Measurements from ENCODE around the gene MRPS10. TPM values are rescaled to one million over a fixed set of nuclear protein-coding genes. Genes with fewer than 3 reads are reported as not detected.
A peak's percentile ranks its signal among the peaks of the same experiment; 100 is the strongest.
"Not testable (repeated sequence)": the region's sequence is repeated elsewhere in the genome, so short reads cannot be mapped to it uniquely, and the experiment has no call there.

Gene MRPS10
- total RNA-seq, 1 experiment from 2014 or later = 123 TPM

DNA sequence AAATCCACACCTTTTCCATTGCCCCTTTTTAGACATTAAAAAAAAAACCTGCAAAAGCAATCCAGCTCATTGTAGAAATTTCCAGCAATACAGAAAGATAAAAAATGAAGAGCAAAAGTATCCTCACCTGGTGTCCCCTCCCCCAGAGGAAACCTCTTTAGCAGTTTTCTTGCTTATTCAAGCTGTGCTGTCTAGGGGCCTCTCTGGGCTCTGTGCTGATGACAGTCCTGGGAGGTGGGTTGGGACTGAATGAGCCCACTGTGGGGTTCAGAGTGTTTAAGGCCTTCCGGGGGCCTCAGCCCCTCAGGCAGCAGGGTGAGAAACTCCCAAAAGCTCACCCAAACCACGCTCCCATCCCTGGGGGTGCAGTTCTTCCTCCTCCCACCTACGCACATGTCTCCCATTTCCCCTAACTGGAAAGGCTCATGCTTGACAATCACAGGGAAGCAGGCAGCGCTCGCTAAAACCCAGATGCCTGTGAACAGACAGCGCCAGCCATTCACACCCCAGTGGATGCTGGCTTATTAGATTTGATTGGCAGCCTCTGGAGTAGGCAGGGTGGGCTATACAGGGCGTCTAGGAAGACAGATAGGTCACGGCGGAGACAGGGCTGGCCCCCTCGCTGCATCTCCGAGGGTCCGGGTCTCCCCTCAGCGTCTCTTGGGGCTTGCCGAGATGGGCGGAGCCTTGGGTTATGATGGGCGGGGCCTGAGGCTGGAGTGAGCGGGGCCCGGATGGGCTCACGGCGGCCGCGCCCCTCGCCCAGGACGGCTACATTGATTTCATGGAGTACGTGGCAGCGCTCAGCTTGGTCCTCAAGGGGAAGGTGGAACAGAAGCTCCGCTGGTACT lies 39.9 kb downstream of the MRPS10 start:
- DNase-seq (ENCODE audit: low read depth) = no peak

DNA sequence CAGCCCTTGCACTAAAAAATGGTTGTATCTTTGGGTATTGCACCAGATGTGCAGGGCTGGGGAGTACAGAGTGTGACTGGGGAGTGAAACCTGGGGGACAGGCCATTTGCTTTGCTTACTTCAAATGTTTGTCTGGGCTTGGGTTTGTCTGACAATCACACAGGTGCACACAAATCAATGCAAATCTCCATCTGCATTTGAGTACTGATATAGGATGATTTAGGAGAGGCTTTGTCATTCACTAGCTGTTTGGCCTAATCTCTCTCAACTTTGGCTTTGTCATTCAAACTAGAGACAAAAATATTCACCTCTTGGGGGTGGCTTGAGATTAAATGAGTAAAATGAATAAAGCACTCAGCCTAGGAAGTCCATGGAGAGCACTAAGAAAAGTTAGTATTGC lies 40.7 kb downstream of the MRPS10 start:
- DNase-seq (ENCODE audit: low read depth) = no peak

DNA sequence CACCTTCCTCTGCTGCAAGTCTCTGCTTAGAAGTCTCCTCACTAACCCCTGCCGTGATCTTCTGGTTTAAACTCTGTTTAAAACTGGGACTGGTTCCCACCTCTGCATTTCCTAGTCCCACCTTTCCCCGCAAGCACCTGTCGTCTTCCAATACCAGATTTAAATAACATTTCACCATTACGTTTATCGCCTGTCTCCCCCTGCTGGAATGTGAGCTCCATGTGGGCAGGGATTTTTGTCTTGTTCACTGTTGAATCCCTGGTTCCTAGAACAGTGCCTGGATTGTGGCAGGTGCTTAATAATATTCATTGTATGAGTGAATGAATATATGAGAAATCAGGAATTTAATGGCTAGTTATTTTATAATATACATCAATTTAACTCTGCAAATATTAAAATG lies 41.8 kb downstream of the MRPS10 start:
- no peak for DNase-seq (ENCODE audit: low read depth)

DNA sequence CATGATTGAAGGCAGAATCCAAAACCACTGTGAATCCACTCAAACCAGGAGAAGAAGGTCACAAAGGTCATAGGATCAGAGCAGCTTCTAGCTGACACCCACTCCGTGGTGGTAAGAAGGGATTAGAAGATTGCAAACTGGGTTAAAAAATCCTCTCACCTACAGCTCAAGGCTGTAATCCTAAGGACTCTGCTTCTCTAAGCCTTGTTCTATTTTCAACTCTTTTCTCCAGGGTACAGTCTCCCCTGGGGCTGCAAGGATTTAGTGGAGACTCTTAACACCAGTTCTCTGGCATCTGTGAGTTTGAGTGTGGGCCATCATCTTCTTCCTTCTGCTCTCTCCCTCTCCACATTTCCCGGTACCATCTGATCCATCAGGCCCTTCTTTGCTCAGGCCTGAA lies 44.6 kb downstream of the MRPS10 start, which contains the start of gene GUCA1A:
Gene GUCA1A (plus strand): TSS at position 264 of the 400 bp plus-strand sequence. CDS start 250 bp downstream, outside the sequence.
- DNase-seq (ENCODE audit: low read depth) = no peak

DNA sequence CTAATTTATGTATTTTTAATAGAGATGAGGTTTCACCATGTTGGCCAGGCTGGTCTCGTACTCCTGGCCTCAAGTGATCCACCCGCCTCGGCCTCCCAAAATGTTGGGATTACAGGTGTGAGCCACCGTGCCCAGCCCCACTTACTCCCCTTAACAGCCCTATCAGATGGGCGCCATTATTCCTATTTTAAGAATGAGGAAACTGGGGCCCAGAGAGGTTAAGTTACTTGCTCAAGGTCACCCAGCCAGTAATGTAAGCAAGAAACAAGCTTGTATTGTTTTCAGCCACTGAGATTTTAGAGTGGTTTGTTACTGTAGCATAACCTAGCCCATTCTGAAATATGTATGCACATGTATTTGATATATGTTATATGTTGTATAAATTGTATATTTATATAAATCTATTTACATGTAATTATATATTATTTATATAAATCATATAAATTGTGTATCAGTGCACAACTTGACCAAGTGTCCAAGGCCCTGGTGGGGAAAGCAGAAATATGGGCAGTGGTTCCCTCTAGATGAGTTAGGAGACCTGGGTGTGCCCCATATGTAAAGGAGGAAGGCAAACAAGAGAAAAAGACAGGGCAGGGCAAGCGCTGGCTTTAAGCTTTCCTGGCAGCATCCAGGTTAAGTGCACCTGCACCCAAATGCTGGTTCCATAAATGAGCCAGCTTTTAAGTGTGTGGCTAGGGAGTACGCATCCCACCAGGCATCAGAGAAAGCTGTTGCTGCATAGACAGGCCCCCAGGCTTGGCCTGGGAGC lies 45.7 kb downstream of the MRPS10 start:
- DNase-seq (ENCODE audit: low read depth) = no peak

DNA sequence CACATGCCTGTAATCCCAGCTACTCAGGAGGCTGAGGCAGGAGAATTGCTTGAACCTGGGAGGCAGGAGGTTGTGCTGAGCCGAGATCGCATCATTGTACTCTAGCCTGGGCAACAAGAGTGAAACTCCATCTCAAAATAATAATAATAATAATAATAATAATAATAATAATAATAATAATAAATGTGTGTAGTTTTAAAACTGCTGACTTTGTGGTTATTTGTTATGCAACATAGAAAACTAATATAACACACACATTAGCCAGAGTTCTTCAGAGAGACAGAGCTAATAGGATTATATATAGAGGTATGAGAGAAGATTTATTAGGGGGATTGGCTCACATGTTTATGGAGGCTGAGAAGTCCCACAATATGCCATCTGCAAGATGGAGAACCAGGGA lies 47.9 kb downstream of the MRPS10 start:
- DNase-seq (ENCODE audit: low read depth) = not testable (repeated sequence)

DNA sequence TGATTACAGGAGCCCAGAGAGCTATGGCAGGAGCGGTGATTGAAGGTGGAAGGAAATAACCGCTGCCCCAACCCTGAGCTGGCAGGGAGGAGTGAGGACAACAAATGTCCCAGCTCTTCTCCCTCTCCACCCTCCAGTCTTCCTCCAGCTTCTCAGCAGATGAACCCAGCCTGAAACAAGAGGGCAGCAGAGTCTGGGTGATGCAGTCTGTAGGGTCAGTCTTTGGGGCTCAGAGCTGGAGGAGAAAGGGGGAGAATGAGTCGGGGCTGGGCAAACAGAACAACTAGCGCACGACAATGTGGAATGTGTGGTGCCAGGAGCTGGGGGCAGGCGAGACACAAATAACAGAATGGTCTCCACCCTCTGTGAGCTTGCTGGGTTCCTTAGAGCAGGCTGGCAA lies 49.0 kb downstream of the MRPS10 start:
- peak; percentile 18 for DNase-seq (ENCODE audit: low read depth)

DNA sequence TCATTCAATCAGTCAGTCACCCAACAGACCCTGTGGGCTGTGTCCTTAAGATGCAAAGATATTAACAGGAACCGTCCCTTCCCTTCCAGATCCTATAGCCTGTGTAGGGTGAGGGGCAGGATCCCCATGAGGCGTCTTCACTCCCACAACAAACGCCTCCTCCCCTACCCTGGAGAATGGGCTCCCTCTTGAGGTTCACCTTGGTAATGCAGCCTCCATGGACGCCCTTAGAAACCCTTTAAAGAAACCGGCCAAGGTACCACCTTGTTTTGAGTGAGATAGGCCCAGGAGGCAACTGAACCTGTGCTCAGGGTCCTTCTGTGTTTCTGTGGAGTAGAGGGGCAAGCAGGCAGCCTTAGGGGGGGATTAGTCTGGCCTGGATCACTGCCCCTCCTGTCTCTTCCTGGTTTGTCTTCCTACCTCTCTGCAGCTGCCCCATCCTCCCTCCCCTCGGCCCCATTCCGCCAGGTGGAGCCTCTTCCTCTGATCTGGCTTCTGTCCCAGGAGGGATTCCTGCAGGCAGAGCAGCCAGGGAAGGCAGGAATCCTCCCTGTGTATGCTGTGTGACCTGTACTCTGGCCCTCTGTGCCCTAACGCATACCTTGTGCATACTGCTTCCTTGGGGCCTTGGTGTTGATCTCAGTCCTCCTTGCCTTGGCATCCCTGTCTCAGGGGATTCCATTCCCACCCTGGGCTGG lies 51.1 kb downstream of the MRPS10 start:
- peak; percentile 80 for DNase-seq (ENCODE audit: low read depth)

DNA sequence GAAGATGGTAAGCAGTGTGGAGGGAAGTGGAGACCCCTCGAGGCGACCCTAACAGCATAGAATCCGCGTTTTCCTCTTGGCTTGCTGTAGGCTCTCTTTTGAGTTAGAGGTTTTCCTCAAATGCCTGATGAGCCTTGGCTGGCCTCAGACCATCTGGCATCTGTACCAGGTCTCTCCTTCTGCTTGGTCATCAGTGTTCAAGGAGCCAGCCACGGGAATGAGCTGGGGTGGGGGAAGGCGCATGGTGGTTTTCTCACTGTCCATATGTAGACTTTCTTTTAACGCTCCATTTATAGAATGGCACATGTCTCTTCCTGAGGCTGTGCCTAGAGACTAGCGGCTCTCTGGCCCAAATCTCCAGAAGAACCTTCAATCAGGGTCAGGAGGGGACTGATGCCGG lies 52.6 kb downstream of the MRPS10 start:
- peak; percentile 68 for DNase-seq (ENCODE audit: low read depth)

DNA sequence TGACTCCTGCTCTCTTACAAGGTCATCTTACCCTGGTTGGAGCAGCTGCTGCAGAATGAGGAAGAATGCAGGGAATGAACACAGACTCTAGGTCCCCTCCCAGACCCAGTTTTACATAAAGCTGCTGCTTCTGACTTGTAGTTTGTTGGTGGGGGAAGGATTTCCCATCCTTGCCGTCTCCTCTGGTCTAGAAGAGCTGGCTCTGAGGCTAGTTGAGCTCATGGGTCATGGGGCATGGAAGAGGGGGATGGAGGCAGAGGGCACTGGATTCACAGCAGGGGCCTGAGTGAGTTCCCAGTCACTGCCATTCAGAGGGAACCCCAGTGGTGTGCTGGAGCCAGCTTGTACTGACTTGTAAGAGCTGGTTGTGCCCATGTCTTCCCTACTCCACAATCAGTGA lies 53.7 kb downstream of the MRPS10 start:
- DNase-seq (ENCODE audit: low read depth) = no peak

DNA sequence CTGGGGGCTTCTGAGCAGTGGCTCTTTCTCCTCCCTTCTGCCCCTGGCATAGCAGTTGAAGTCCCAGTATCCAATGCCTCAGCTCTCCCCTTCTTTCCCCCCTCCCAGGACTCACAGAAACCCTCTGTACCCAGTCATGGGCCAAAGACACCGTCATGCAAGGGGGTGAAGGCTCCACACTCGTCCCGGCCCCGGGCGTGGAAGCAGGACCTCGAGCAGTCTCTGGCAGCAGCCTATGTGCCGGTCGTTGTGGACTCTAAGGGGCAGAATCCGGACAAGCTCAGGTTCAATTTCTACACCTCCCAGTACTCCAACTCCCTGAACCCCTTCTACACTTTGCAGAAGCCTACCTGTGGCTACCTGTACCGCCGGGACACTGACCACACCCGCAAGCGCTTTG lies 54.8 kb downstream of the MRPS10 start:
- no peak for DNase-seq (ENCODE audit: low read depth)

DNA sequence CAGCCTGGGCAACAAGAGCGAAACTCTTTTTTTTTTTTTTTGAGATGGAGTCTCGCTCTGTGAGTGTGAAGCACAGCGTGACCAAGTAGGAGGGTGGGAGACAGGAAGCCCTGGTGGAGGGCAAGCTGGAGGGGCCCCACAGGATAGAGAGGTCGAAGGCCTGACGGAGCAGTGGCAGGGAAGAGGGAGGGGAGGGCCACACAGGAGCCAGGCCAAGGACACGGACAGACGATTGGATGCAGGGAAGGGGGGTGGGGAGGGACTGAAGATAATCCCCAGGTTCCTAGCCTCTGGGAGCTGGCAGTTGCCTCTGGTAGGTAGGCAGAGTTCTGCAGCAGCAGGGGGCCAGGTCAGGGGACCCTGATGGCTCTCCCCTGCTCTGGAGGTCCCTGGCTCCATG lies 55.3 kb downstream of the MRPS10 start:
- no peak for DNase-seq (ENCODE audit: low read depth)

DNA sequence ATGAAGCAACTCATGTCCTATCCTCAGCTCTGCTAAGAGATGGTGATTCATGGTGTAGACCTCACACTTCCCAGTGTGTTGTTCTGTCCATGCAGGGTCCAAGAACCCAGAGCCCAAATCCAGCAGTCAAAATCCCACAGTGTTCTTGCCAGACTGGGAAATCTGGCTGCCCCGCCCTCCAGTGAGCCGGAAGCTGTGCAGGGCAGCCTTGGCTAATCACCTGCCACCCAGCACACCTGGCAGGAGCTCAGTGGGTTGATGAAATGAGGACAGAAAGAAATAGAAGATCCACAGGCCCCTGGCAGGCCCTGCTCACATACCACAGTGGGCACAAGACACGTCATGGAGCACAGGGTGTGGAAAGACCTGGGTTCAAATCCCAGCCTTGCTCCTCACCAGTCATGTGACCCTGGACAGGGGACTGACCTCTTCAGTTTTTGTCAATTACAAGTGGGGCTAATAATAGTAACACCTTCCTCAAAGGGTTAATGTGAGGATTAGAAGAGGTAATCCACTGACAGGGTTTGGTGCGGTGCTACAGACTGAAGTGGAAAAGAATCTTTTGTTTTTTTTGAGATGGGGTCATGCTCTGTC lies 58.1 kb downstream of the MRPS10 start:
- DNase-seq (ENCODE audit: low read depth) = no peak

DNA sequence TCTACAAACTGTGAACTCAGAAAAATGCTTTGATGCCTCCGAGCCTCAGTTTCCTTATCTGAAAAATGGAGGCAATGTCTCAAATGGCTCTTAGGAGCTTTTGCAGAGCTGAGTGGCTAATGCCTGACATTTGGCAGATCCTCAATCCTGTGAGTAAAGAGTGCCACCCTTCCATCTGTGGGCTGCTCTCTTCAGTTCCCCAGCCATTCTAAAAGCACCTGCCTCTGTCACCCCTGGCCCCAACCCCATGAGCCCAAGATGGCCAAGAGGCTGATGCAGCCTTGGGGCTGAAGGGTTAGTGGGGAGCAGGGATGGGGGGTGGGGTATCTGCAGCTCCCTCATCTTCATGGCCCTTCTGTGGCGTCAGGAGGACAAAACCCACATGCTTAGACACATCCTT lies 59.0 kb downstream of the MRPS10 start:
- no peak for DNase-seq (ENCODE audit: low read depth)

DNA sequence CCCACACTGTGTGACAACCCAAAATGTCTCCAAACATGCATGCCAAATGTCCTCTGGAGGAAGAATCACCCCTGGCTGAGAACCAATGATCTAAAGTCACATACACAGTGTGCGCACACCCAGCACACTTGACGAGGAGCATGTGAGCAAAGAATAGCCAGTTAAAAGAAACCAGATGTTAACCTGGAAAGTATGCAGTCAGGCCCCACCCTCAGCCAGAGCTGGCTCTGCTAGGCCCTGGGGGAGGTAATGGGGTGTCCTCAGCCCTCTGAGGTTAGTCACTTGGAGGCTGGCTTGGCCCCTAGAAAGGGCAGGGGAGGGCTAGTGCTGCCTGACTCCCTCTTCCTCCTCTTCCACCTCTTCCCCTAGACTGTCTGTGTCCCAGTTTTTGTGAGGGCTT lies 59.6 kb downstream of the MRPS10 start:
- peak; percentile 34 for DNase-seq (ENCODE audit: low read depth)

Other genes starting within 250 kb of the MRPS10 start
- gene TAF8, start 167.3 kb downstream of the MRPS10 start, total RNA-seq (2014; rRNA removed; shearing (Covaris generic)) = 23.7 and 29.5 TPM in 2 replicates
- 0.30 and 2.2 TPM in 2 replicates for gene C6orf132, start 75.2 kb downstream of the MRPS10 start, total RNA-seq (2014; rRNA removed; shearing (Covaris generic))
- not detected in 2 replicates for gene GUCA1A, start 44.5 kb downstream of the MRPS10 start, total RNA-seq (2014; rRNA removed; shearing (Covaris generic))
- 0.27 TPM in 1 of 2 replicates, not detected in the other for gene GUCA1B, start 22.9 kb downstream of the MRPS10 start, total RNA-seq (2014; rRNA removed; shearing (Covaris generic))
- 6.2 and 8.5 TPM in 2 replicates for gene TRERF1, start 234.1 kb upstream of the MRPS10 start, total RNA-seq (2014; rRNA removed; shearing (Covaris generic))